NCI-H510A treated with DMSO at 0.1 percent for 48 hours (cell line): ENCODE data around the gene CDC40.

Source experiments
- DNase-seq: peaks from one replicate; lab custom pipeline; 2025; lab: John Stamatoyannopoulos, UW

CDC40 gene

DNA sequence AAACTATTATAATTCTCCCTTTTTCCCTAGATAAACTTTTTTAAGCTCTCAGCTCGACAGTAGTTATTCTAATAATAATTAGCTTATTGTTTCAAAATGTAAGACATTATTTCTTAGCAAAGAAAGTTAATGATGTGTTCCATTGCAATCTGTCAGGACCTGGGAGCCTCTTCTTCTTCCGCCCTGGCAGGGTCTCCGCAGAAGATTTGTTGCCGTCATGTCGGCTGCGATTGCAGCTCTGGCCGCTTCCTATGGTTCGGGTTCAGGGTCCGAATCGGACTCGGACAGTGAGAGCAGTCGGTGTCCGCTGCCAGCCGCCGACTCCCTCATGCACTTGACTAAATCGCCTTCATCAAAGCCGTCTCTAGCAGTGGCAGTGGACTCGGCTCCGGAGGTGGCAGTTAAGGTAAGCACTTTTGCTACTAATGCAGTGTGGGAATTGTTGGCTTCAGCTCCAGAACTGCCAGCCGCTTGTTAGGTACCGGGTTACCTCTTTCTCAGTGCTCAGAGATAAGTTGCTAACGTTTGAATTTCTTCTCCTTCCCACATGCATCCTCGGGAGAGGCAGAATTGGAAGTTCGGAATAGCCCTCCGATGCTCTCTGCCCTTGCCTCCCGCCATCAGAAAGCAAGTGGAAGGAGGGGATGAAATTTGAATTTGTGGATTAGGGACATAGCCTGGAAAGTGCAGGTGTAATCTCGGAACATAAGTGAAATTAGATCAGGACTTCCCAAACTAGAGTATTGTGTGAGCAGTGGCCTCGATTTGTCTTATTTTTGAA is at the start of gene CDC40:
CDC40 (plus strand) TSS at position 200 of the 781 bp plus-strand sequence; CDS start at position 218, 18 bp downstream.
- DNase-seq = no peak

DNA sequence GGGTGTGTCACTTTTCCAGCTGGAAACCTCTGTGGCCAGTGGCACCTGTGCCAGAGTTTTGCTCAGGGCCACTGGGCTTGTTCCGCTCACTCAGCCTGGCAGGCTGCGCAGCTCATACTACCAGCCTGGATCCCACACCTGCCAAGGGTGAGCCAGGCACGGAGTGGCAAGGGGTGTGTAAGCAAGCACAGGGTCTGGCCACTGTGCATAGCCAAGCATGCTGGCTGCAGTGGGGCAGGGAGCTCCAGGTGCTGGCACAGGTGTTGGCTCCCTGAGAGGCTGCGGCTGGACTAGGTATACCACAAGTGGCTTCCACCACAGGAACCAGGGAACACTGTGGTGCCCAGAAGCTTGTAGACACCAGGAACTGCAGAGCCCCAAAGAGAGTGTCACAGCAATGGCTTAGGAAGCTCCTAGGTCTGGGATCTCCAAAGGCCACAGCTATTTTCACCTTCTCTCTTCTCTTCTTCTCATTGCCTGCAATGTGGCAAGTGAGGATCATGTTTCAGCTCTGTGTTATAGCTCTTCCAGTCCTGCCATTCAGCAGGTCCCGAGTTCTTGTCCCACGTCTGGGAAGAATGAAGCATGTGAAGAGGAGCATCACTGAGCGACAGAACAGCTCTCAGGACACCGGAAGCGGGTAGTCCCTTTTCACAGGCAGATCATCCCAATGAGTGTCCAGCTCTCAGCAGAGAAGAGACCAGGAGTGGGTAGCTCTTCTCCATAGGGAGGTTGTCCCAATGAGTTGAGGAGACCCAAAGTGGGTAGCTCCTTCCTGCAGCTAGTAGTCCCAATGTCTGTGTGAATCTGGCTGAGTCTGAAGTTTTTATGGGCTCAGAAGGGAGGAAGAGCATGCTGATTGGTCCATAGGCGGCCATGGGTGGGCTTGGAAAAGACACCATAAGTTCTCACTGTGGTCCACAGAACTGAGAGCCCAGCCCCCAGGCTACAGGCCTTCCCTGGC is 42.0 kb upstream of the CDC40 start:
- no peak for DNase-seq

DNA sequence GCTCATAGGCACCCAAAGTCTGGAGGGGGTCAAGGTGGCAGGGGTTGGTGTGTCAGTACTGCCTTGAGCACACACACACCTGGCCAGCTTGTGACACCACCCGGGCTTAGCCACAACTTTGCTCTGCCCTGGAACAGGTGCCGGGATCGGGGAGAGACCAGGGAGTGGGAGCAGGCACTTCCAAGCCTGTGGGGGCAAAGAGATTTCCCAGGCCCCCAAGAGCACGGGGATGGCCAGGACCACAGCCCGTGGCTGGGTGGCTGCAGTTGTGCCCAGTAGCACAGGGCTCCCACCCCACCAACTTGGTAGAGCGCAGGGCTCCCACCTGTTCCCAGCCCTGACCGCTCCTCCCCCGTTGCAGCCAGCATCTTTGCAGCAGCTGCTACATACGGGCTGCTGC is 41.2 kb upstream of the CDC40 start:
- DNase-seq = no peak

- DNase-seq = no peak
These were observed 39.6 kb upstream of the CDC40 start for GRCh38 chr6:110140650-110141049.

- no peak for DNase-seq
These were observed 32.4 kb upstream of the CDC40 start for GRCh38 chr6:110147870-110148269.

- DNase-seq = no peak
These were observed 21.7 kb upstream of the CDC40 start for GRCh38 chr6:110158479-110158878.

GRCh38 chr6:110170081-110170480 is 10.1 kb upstream of the CDC40 start:
- DNase-seq = no peak

GRCh38 chr6:110173506-110174132 is 6.6 kb upstream of the CDC40 start:
- no peak for DNase-seq

- peak; percentile 16 for DNase-seq
These were observed 1.4 kb upstream of the CDC40 start for GRCh38 chr6:110178626-110179405.

- peak; percentile 75 for DNase-seq
These were observed 610 bp upstream of the CDC40 start, which contains the start of gene WASF1 for GRCh38 chr6:110179406-110180227. Gene WASF1, minus strand, starts transcription at chr6:110179670. Its CDS starts 52,069 bp downstream, at chr6:110127601.

GRCh38 chr6:110181131-110182030 is 1.2 kb downstream of the CDC40 start:
- DNase-seq = no peak

GRCh38 chr6:110183292-110183885 is 3.2 kb downstream of the CDC40 start:
- no peak for DNase-seq

- no peak for DNase-seq
These were observed 5.7 kb downstream of the CDC40 start for GRCh38 chr6:110185879-110186278.

DNA sequence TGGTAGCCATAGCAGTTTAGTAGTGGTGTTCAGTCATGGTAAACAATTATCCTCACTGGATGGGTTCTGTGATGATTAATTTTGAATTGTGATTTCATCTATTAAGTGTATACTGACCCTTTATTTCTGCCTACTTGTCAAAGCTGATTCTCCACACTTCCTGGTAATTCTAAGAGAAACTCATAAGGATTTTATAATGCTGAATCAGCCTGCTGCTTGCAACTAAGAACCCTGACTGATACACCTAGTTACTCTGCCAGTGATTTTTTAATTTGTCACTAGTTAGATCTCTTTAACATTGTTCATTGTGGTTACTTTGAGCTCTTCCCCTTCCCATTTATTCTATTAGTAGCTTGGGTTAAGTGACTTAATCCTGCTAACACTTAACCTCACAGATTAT is 8.6 kb downstream of the CDC40 start:
- no peak for DNase-seq

GRCh38 chr6:110190726-110191125 is 10.5 kb downstream of the CDC40 start:
- no peak for DNase-seq

GRCh38 chr6:110191477-110191876 is 11.2 kb downstream of the CDC40 start:
- no peak for DNase-seq

DNA sequence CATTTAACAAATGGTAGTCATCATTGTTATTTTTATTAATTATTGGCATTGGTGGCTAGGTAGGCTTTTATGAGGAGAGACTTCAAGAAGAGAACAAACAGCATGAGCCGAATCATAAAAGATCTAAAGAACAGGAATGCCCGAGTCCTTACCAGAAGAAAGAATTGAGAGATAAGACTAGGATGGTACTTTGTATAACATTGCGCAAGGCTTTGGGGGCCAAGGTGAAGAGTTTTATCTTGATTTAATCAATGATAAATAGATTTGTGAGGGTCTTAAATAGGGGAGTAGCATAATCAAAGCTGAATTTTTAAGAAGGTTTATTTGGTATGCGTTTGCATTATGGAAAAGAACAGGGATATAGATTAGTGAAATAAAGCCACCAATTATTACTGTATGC is 15.4 kb downstream of the CDC40 start:
- DNase-seq = no peak

- DNase-seq = no peak
These were observed 16.6 kb downstream of the CDC40 start for GRCh38 chr6:110196874-110197273.

DNA sequence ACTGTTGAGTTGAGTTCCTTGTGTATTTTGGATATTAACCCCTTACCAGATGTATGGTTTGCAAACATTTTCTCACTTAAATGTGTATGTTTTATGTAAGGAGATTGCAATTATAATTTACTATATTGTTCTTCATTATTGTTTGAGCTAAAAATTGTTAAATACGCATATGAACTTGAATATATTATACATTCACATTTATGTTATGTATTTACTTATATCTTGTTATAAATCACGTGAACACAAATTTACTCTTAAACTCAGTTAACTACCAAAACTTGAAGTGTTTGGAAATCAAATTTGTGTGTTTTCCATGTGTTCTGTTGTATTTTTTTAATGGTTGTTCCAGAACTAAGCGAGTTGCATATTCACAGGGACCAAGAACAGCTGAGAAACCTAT is 18.3 kb downstream of the CDC40 start:
- DNase-seq = no peak
